ENCODE measurements around the gene C1QTNF1.
A peak's percentile ranks its signal among the peaks of the same experiment; 100 is the strongest.

Gene C1QTNF1

DNA sequence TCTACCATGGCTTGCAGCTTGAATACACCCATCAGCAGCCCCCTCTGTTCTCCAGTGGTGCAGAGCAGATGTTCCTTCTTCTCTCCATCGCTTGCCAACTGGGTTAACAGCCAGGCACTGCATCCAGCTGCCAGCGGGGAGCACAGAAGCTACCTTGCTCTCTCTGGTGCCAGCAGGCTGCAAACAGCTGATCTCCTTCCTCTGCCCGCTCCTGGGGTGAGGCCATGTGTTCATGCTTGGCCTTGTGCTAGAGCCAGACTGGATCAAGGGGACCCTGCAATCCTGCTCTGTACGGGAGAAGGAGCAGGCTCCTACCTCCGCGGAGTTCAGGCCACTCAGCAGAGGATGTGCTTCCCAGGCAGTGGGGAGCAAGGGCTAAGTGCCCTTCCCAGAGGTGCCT lies 26.6 kb downstream of the C1QTNF1 start:
- in situ Hi-C loops (cut with HindIII; ENCODE audit: low sequenced_read_pairs), result no loop called here

GRCh38 chr17:79051306-79051705 lies 27.3 kb downstream of the C1QTNF1 start:
- in situ Hi-C loops (cut with HindIII; ENCODE audit: low sequenced_read_pairs), result no loop called here
- no peak for TF ChIP-seq CTCF (IDR thresholded peaks at IDR 0.05; ENCODE audit: low read depth, low read length)
- no peak for DNase-seq (ENCODE audit: low read depth, low spot score)
- H3K4me3 ChIP-seq (ENCODE audit: low read depth, low read length), result no peak overlapping the region

More for the DNA sequence above, 26.6 kb downstream of the C1QTNF1 start:
- no peak for DNase-seq (ENCODE audit: low read depth, low spot score)
- TF ChIP-seq CTCF (IDR thresholded peaks at IDR 0.05; ENCODE audit: low read depth, low read length), result no peak
- H3K4me3 ChIP-seq (ENCODE audit: low read depth, low read length), result no peak overlapping the region

DNA sequence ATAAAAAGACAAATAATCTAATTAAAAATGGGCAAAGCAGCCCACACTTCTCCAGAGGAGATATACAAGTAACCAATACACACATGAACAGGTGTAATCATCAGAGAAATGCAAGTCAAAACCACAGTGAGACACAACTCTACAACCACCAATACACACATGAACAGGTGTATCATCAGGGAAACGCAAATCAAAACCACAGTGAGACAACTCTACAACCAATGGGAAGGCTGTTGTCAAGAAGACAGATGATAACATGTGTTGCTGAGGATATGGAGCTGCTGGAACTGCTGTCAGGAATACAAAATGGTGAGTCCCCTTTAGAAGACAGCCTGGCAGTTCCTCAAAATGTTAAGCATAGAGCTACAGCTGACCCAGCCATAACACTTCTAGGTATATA lies 28.2 kb downstream of the C1QTNF1 start:
- no peak for TF ChIP-seq CTCF (IDR thresholded peaks at IDR 0.05; ENCODE audit: low read depth, low read length)
- no peak for DNase-seq (ENCODE audit: low read depth, low spot score)
- in situ Hi-C loops (cut with HindIII; ENCODE audit: low sequenced_read_pairs), result no loop called here
- no peak overlapping the region for H3K4me3 ChIP-seq (ENCODE audit: low read depth, low read length)

DNA sequence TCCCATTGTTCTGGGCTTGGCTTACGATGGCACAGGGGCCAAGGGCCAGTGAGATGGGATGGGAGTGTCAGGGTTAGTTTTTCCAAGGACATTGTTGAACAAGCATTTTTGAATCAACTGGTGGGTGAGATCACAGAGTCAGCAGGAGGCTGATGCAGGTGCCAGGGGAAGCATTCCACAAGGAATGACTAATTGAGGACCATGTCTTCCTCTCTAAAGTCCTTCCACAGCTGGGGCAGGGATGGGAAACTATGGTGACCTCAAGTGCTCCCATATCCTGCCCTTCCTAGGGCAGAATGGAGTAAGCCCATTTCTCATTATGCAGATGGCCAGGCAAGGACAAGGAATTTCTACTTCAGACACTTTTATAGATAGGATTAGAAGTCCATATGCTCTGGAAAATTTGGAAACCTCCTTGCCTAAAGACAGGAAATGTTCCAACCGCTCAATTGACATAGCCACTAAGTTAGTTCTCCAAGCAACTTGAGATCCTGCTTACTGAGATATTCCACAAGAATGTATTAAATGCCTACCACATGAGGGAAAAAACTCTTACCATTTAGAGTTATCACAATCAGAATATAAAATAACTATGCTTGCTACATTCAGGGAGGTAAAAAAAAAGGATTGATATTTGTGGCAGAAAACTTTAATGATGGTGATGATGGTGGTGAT lies 29.4 kb downstream of the C1QTNF1 start:
- no peak for TF ChIP-seq CTCF (IDR thresholded peaks at IDR 0.05; ENCODE audit: low read depth, low read length)
- in situ Hi-C loops (cut with HindIII; ENCODE audit: low sequenced_read_pairs), result no loop called here
- DNase-seq (ENCODE audit: low read depth, low spot score), result peak; percentile 39
- no peak overlapping the region for H3K4me3 ChIP-seq (ENCODE audit: low read depth, low read length)

GRCh38 chr17:79054200-79054960 lies 30.4 kb downstream of the C1QTNF1 start:
- in situ Hi-C loops (cut with HindIII; ENCODE audit: low sequenced_read_pairs), result no loop called here
- no peak overlapping the region for H3K4me3 ChIP-seq (ENCODE audit: low read depth, low read length)
- no peak for TF ChIP-seq CTCF (IDR thresholded peaks at IDR 0.05; ENCODE audit: low read depth, low read length)
- DNase-seq (ENCODE audit: low read depth, low spot score), result no peak

GRCh38 chr17:79055197-79055596 lies 31.2 kb downstream of the C1QTNF1 start:
- no peak overlapping the region for H3K4me3 ChIP-seq (ENCODE audit: low read depth, low read length)
- TF ChIP-seq CTCF (IDR thresholded peaks at IDR 0.05; ENCODE audit: low read depth, low read length), result no peak
- DNase-seq (ENCODE audit: low read depth, low spot score), result no peak
- in situ Hi-C loops (cut with HindIII; ENCODE audit: low sequenced_read_pairs), result no loop called here
